ENCODE measurements around the gene DGKB.

Gene DGKB

GRCh38 chr7:14125998-14126397 lies 776.6 kb downstream of the DGKB start:
- DNase-seq (ENCODE audit: low read depth), result no peak
- TF ChIP-seq CTCF (conservative IDR thresholded peaks at IDR 0.05; ENCODE audit: low read depth, low read length), result no peak
- H3K4me3 ChIP-seq (ENCODE audit: low read length), result no peak overlapping the region

GRCh38 chr7:14124716-14125115 lies 777.8 kb downstream of the DGKB start:
- H3K4me3 ChIP-seq (ENCODE audit: low read length), result no peak overlapping the region
- TF ChIP-seq CTCF (conservative IDR thresholded peaks at IDR 0.05; ENCODE audit: low read depth, low read length), result no peak

GRCh38 chr7:14123923-14124322 lies 778.6 kb downstream of the DGKB start:
- H3K4me3 ChIP-seq (ENCODE audit: low read length), result no peak overlapping the region
- no peak for DNase-seq (ENCODE audit: low read depth)
- no peak for TF ChIP-seq CTCF (conservative IDR thresholded peaks at IDR 0.05; ENCODE audit: low read depth, low read length)

More at GRCh38 chr7:14124716-14125115, 777.8 kb downstream of the DGKB start:
- DNase-seq (ENCODE audit: low read depth), result no peak

GRCh38 chr7:14115701-14116100 lies 786.9 kb downstream of the DGKB start:
- no peak overlapping the region for H3K4me3 ChIP-seq (ENCODE audit: low read length)
- TF ChIP-seq CTCF (conservative IDR thresholded peaks at IDR 0.05; ENCODE audit: low read depth, low read length), result no peak
- DNase-seq (ENCODE audit: low read depth), result no peak

- DNase-seq (ENCODE audit: low read depth), result no peak
- no peak for TF ChIP-seq CTCF (conservative IDR thresholded peaks at IDR 0.05; ENCODE audit: low read depth, low read length)
- H3K4me3 ChIP-seq (ENCODE audit: low read length), result no peak overlapping the region
These were observed 797.7 kb downstream of the DGKB start for GRCh38 chr7:14104861-14105260.

GRCh38 chr7:14096159-14096558 lies 806.4 kb downstream of the DGKB start:
- no peak for TF ChIP-seq CTCF (conservative IDR thresholded peaks at IDR 0.05; ENCODE audit: low read depth, low read length)
- no peak for DNase-seq (ENCODE audit: low read depth)
- H3K4me3 ChIP-seq (ENCODE audit: low read length), result no peak overlapping the region

GRCh38 chr7:14095233-14095950 lies 807.2 kb downstream of the DGKB start:
- no peak for TF ChIP-seq CTCF (conservative IDR thresholded peaks at IDR 0.05; ENCODE audit: low read depth, low read length)
- no peak for DNase-seq (ENCODE audit: low read depth)
- no peak overlapping the region for H3K4me3 ChIP-seq (ENCODE audit: low read length)

Data from retinal pigment epithelial cell (primary cell).